Right renal cortex interstitium (tissue), 3 donors: Measurements from ENCODE around the gene NAB1. TPM values are rescaled to one million over a fixed set of nuclear protein-coding genes. Genes with fewer than 3 reads are reported as not detected.
"Not testable (repeated sequence)": the region's sequence is repeated elsewhere in the genome, so short reads cannot be mapped to it uniquely, and the experiment has no call there.

Experiments used
- DNase-seq, 3 donors: peaks; one replicate each; pipeline ENCODE4 v3.0.0-alpha.2; 2013; ENCODE audit warnings: low read depth in 3 of 3, low spot score in 2 of 3
- polyA plus RNA-seq, 3 donors: library from polyadenylated mRNA; unstranded; fragments of 120-200 nt; gene quantifications; one replicate each; pipeline ENCODE4 v1.2.1, GENCODE V29; 2013; ENCODE audit not compliant: insufficient read length in 3 of 3

The NAB1 gene, protein sequence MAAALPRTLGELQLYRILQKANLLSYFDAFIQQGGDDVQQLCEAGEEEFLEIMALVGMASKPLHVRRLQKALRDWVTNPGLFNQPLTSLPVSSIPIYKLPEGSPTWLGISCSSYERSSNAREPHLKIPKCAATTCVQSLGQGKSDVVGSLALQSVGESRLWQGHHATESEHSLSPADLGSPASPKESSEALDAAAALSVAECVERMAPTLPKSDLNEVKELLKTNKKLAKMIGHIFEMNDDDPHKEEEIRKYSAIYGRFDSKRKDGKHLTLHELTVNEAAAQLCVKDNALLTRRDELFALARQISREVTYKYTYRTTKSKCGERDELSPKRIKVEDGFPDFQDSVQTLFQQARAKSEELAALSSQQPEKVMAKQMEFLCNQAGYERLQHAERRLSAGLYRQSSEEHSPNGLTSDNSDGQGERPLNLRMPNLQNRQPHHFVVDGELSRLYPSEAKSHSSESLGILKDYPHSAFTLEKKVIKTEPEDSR
- 10 to 100 TPM; 64.3 to 69.1 (median 68.0) TPM for polyA plus RNA-seq

DNA sequence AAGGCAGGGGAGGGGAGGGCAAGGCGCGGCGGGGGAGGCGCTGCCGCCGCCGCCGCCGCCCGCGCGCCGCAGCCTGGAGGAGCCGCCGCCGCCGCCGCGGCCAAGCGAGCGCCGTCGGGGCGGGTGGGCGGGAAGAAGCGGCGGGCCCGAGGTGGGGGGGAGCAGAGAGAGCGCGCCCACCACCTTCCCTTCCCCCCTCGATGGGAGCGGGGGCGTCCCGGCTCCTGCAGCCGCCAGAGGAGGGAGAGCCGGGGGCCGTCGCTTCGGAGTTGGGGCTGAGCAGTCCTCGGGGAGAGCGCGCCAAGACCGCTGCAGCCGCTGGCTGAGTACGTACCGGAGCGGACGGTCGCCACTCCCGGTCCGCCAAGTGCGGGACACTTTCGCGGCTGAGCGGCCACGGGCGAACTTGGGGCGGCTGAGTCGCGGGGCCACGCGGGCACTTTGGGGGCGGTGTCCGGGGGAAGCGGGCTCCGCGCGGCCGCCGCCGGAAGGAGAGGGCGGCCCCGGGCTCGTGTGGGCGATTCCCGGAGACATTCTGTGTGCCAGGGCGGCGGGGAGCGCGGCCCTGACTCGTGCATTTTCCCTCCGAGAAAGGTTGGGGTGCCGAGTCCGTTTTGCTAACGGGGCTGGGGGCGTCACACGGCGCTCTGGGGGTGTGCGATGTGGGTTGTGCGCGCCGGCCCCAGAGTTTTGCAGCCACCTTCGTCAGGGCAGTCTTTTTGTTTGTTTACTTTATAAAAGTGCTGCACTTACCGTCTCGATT lies at the start of gene NAB1:
Gene NAB1 (plus strand): TSS at position 49 of the 763 bp plus-strand sequence. CDS start 10,094 bp downstream, outside the sequence.
- DNase-seq, result no peak

DNA sequence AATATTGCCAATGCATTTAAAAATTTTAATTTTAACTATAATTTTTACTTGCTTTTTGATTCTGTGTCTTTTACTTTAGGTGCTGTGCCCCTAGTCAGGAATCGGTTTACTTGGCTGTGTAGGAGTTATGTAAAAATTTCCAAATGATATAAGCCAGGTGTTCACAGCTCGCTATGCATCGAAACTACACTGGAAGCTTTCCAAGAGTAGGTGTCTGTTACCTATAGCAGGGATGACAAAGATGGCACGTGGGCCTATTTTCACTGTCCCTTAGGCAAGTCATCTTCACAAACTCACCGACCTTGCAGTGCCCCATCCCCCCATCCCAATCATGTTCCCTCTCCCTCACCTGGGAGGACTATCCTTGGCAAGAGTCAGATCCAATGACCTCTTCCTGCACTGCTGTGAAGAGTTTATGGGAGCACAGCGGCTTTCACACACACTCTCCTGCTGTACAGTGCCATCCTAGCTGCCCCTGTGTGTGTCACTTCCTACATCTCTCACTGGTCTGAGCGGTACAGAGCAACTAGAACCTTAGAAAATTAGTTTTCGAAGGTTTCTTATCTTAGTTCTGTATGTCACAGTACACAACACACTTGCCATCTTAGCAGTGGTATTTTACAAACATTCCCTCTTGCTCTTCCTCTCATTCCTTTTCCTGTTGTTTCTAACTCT lies 49.2 kb upstream of the NAB1 start:
- no peak for DNase-seq

DNA sequence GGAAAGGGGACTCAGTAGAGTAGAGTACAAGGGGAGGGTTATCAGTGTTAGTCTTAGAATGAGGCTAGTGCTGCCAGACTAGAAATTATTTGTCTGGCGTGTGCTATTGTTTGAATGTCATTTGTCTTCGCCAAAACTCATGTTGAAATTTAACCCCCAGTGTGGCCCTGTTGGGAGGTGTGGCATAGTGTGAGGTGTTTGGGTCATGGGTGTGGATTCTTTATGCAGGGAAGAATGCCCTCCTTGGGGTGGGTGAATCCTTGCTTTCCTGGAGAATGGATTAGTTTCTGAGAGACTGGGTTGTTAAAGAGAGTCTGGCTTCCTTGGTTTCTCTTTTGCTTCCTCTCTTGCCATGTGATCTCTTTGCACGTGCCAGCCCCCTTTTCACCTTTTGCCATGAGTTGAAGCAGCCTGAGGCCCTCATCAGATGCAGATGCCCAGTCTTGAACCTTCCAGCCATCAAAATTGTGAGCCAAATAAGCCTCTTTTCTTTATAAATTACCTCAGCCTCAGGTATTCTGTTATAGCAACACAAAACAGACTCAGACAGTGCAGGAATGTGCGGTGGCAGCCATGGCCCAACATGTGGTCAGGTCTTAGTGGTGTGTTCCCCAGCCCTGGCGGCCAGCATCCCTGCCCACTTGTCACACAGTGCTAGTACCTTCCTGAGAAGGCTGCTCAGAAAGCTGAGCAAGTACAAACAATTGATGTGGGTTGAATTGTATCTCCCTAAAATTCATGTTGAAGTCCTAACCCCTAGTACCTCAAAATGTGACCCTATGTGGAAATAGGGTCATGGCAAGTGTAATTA lies 48.4 kb upstream of the NAB1 start:
- no peak for DNase-seq

DNA sequence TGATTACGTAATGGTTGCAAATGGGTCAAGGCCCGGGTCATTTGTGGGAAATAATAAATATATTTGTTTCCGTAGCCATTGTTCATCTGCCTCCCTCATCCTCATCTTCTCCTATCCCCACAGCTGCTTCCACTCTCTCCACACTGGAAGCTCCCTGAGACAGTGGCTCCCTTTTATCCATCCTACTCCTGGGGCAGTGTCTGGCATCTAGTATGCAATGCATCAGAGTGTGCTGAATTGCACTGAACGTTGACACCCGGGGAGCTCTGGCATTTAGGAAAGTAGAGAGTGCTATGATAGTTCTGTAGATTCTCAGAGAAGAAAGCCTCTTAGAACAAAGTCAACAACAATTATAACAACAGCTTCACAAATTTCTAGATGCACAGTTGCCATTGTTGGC lies 45.5 kb upstream of the NAB1 start:
- no peak for DNase-seq

DNA sequence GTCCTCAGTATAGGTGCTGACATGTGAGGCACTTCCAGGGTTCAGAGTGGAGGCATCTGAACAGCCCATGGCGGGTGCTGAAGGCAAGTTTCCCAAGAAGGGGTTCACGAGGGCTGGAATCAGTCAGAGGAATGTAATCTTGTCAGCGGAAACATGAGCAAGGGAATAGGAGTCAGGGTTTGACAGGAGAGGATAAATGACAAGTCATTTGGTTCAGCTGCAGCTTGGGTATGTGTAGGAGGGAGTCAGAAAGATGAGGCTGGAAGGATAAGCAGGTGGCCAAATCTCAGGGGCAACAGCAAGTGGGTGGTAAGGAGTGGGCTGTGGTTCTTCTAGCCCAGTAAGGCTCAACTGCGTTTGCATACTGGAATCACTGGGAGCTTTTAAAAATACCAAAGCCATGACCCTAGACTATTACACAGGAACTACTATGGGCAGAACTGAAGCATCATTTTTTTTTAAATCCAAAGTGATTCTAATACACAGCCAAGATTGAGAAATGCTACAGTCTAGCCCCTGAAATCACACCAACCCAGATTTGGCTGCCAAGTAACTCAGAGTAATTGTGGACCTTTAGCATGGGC lies 41.8 kb upstream of the NAB1 start:
- DNase-seq, result no peak

GRCh38 chr2:190607657-190608357 lies 41.1 kb upstream of the NAB1 start:
- DNase-seq, result no peak

DNA sequence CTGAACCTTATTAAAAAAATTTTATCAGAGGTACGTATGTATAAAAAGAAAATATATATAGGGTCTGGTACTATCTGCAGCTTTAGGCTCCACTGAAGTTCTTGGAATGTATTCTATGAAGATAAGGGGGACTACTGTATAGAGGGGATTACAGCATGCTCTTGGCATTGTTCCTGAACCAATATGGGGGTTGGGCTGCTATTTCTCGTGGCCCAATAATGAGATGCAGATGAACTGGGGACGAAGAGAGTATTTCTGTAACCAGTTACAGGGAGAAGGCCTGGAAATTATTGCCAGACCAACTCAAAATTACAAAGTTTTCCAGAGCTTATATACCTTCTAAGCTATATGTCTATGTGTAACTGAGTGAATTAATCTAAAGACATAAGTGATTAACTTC lies 40.0 kb upstream of the NAB1 start:
- DNase-seq, result not testable (repeated sequence)

DNA sequence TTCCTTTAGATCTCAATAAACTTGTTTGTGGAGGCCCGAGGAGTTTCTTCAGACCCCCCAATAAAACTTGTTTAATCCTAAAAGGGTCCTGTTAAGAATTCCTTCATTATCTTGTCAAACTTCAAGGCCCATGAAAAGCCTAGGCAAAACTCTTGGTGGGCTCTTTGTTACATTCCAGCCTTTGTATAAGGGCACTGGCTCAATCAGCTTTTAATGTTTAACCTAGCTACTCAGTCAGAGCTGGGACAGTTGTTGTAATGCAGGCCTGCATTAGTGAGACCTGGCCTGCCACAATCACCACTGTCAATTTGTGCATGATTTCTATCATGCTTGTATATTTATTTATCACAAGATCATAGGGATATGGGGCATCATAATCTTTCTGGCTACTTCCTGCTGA lies 39.5 kb upstream of the NAB1 start:
- DNase-seq, result not testable (repeated sequence)

GRCh38 chr2:190610528-190610927 lies 38.4 kb upstream of the NAB1 start:
- DNase-seq, result not testable (repeated sequence)

- DNase-seq, result no peak
Observed at GRCh38 chr2:190615555-190616200, 33.2 kb upstream of the NAB1 start.

DNA sequence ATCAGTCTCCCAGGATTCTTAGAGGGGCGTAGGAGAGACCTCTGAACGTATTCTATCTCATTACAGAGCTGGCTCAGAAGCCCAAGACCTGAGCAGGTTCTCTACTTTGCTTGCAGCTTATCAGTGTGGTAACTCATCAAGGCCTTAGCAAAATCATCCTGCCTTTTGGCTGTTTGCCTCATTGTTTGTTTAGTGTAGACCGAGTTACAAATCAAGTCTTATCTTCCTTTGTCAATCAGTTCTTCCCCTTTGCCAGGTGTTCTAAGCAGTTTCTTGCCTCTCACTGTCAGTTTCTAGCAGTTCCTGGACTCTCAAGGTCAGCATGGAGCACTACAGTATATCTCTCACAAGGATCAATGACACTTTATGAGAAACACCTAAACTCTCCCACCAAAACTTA lies 30.9 kb upstream of the NAB1 start:
- no peak for DNase-seq

DNA sequence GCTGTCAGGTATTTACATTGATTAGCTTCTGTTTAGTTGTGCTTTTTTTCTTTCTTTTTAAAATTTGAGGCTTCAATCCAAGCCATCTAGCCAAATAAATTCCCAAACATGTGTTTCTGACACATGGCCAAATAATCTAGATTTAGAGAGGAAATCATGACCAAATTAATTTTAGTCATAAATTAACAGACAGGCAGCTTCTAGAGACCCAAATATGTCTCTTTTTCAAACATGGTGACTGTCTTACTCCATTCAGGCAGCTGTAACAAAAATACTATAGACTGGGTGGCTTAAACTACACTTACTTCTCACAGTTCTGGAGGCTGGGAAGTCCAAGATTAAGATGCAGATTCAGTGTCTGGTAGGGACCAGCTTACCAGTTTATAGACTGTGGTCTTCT lies 23.2 kb upstream of the NAB1 start:
- no peak for DNase-seq

DNA sequence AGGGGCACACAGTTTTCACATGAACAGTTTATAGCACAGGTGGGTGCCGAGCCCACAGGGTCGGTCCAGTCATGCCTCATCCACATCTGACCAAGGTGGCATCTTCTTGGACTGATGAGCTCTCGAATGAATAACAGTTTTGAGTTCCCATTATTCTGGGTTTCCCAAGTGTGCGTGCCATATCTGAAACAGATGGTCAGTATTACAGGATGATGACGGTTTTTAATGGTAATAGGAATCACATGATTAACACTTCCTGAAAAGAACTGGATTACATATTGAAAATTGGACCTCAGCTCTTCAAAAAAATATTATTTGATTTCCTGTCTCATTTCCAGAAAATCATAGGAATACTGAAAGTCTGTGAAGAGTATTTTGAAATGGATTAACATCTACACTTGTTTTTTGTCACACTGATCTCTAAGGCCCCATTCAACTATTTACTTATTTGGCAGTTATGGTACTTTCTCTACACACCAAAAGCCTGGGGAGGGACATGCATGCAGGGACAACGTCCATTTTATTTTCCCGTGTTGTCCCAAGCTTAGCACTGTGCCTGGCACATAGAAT lies 22.2 kb upstream of the NAB1 start:
- DNase-seq, result no peak

DNA sequence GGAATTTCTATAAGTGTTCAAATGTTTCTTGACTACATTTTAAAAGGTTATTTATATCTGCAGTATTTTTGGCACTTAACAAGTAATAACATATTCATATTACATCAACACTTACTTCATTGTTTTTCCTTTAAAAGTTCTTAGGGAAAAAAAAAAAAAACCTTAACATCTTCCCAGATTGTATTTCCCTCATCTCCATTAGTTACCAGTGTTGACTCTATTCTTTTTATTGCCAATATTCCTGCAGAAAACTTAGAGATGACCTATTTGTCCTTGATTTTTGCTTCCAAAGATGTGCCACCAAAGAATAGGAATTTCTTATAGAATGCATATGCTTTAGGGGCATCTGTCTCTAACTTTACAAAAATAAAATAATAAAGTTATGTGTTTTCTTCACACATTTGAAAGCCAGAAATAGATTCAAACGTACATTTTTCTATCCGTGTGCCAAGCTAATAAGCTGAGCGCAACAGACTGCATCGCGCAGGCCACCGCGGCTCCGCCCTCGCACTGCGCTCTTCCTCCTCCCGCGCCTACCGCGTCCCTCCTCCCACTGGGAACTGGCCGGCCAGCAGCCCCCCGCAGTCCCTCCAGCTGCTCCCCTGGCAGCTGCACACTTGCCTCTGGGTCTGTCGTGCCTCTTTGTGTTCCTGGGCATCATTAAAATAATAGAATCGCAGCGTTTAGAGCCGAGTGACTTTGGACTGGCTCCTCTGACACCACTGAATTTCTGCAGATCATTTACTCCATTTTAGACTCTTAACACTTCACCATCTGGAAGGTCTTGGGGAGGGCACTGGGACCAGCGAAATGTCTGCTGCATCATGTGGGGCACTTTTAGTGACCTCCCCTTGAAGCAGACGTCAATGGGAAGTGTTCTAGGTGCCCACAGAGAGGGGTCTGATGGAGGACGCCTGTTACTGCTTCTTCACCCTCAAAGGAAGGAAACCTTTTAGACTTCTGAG lies 21.2 kb upstream of the NAB1 start:
- DNase-seq, result peak in 1 of 3 donors; percentile 32

- DNase-seq, result no peak
Observed at GRCh38 chr2:190628591-190629319, 20.1 kb upstream of the NAB1 start.

DNA sequence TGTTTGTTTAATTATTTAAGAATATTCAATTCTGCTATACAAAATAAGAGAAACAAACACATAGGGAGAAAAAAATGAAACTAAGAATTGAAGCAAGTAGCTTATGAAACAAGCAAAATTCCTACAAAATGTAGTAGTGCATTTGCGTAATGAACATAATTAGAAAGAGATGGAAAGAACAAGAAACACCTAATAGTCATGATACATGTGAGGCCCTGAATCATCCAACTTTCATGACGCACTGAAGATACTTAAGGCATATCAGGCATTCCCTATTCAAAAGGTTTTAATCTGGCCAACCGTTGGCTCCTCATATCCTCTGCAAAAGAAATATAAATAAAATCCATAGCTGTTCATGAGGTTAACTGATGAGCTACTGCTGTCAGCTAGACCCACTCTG lies 14.5 kb upstream of the NAB1 start:
- no peak for DNase-seq

GRCh38 chr2:190635781-190636180 lies 13.1 kb upstream of the NAB1 start:
- no peak for DNase-seq
